Heart right ventricle (tissue), 16 donors: ENCODE measurements around the gene SYT3. TPM values are rescaled to one million over a fixed set of nuclear protein-coding genes. Genes with fewer than 3 reads are reported as not detected.

ENCODE experiments used
- ATAC-seq, 8 donors: fragments of 200-7000 bp; cut with Tn5 transposase; one replicate each; pipeline ENCODE4 v1.9.1; 2020; ENCODE audit warnings: mild to moderate bottlenecking in 8 of 8, moderate library complexity in 8 of 8, moderate number of reproducible peaks in 1 of 8
- DNase-seq, 2 donors: peaks; one replicate each; pipeline ENCODE4 v3.0.0-alpha.2; 2020
- H3K27ac ChIP-seq, 10 donors: fragments of 200-600 bp; sonication (generic) in 2 of 10; one replicate each; pipeline versions ENCODE4 v1.5.0 to v1.8.0; 2020 to 2022; ENCODE audit warnings: mild to moderate bottlenecking in 3 of 10
- H3K27me3 ChIP-seq, 7 donors: fragments of 200-600 bp; one replicate each; pipeline ENCODE4 v1.8.0; 2021 to 2022; ENCODE audit warnings: mild to moderate bottlenecking in 2 of 7
- H3K36me3 ChIP-seq, 9 donors: fragments of 200-600 bp; sonication (generic) in 1 of 9; one replicate each; pipeline versions ENCODE4 v1.5.0 to v1.8.0; 2020 to 2022; ENCODE audit warnings: mild to moderate bottlenecking in 2 of 9
- H3K4me1 ChIP-seq, 9 donors: fragments of 200-600 bp; sonication (generic) in 1 of 9; one replicate each; pipeline versions ENCODE4 v1.5.0 to v1.8.0; 2020 to 2022; ENCODE audit warnings: mild to moderate bottlenecking in 4 of 9
- H3K4me3 ChIP-seq, 10 donors: fragments of 200-600 bp; sonication (generic) in 2 of 10; one replicate each; pipeline versions ENCODE4 v1.5.0 to v1.8.0; 2020 to 2022; ENCODE audit warnings: mild to moderate bottlenecking in 7 of 10, moderate library complexity in 2 of 10
- H3K9me3 ChIP-seq, 11 donors: fragments of 200-600 bp in 10 of 11; sonication (generic) in 2 of 11; one replicate each; pipeline versions ENCODE4 v1.5.0 to v1.8.0; 2013 to 2022; ENCODE audit warnings: mild to moderate bottlenecking in 2 of 11, control low read depth in 1 of 11, moderate library complexity in 1 of 11
- CTCF ChIP-seq, 9 donors: fragments of 200-600 bp; sonication (generic) in 2 of 9; IDR thresholded peaks; one replicate each; pipeline versions ENCODE4 v1.5.0 to v1.8.0; 2021 to 2022; ENCODE audit warnings: antibody characterized with exemption in 9 of 9, mild to moderate bottlenecking in 5 of 9, moderate library complexity in 1 of 9
- WGBS, 2 donors: extraction: QIAGEN DNeasy Blood & Tissue Kit; methylation state at CpG; one replicate each; pipeline ENCODE4 v1.1.7; 2013; ENCODE audit warnings: inconsistent platforms in 1 of 2; 5-methylcytosine and 5-hydroxymethylcytosine counted together
- intact Hi-C, 10 donors: fragments of 100-400 bp; cut with DNase I; formaldehyde crosslinking; loops; one replicate each; pipeline versions ENCODE4 v1.11.1 to v1.14.2; 2022
- polyA plus RNA-seq, 2 donors: library from polyadenylated mRNA; stranded (reverse); fragments of 200-250 nt; gene quantifications; one replicate each; pipeline ENCODE4 v1.2.3, GENCODE V29; 2013
- total RNA-seq, 10 donors: library from RNA; stranded (reverse); fragmentation: NEBNext Ultra II Directional in 3 of 10; extraction: Animal tissue kit (Norgen Biotek cat#: 25700) in 3 of 10; gene quantifications; one replicate each; pipeline versions ENCODE4 v1.2.1 to v1.2.4, GENCODE V29; 2021 to 2023
- donor health status: Arrhythmogenic right ventricular cardiomyopathy.
- donor health status: ischemic (EF 13 %, LVEDD 7.1; RV severe dilation, severe dysfunction).
- donor health status: healthy with polysubstance abuse.
- donor health status: DM: no; HTN: yes; CAD: no.
- donor health status: DM: no; HTN: no; CAD: no.
- donor health status: ischemic (EF 25% LVEDD 6.9; RV normal size, moderate dysfunction).
- donor health status: ischemic (EF 25% LVEDD 5.7; RV mildly dilated, moderate dysfunction).
- donor health status: healthy.
- donor health status: DM: yes; HTN: yes; CAD: no.
- donor health status: Ischemic cardiomyopathy.
- donor health status: ischemic (EF 35%, LVEDD 5.7; RV mildly dilated, moderate dysfunction).
- donor health status: nonischemic (EF 11% LVEDD 7.7; RV severe dilation, severe dysfunction).
- donor health status: DM: yes; HTN: yes; CAD: no.
- donor health status: PGD.
- donor health status: ischemic (EF 29% LVEDD 5.4; RV normal size, mild dysfunction).
- donor health status: nonischemic (EF 23%, LVEDD 6.1; RV moderate dilation, normal function).

Gene SYT3
- total and polyA plus RNA-seq, 12 donors, result 0.04 to 0.49 (median 0.25) TPM; not detected in 8

GRCh38 chr19:50668416-50668815 lies 28.7 kb upstream of the SYT3 start:
- H3K4me1 ChIP-seq, result peaks cover 0 to 12% (median 5%) of the 10 kb centered on the region in 9 donors
- no peak overlapping the region for H3K27ac ChIP-seq
- ATAC-seq (no peak), DNase-seq (no peak)
- H3K4me3 ChIP-seq, result no peak overlapping the region
- intact Hi-C loops, result no loop called here
- WGBS, 2 donors, result 1 to 3% methylated on average over 17 to 49 of the region's 49 CpGs
- H3K9me3 ChIP-seq, result no peaks in the 10 kb centered on the region
- TF ChIP-seq CTCF (IDR thresholded peaks at IDR 0.05), result no peak
- no peaks in the 10 kb centered on the region for H3K36me3 ChIP-seq
- peaks cover 3 to 92% (median 90%) of the 10 kb centered on the region in 7 donors for H3K27me3 ChIP-seq

GRCh38 chr19:50667759-50668231 lies 28.1 kb upstream of the SYT3 start:
- H3K27ac ChIP-seq, result no peak overlapping the region
- peaks cover 3 to 92% (median 84%) of the 10 kb centered on the region in 7 donors for H3K27me3 ChIP-seq
- peaks cover 0 to 12% (median 5%) of the 10 kb centered on the region in 9 donors for H3K4me1 ChIP-seq
- no peaks in the 10 kb centered on the region for H3K36me3 ChIP-seq
- H3K4me3 ChIP-seq, result no peak overlapping the region
- intact Hi-C loops, result no loop called here
- WGBS, 2 donors, result 2 to 3% methylated on average over 37 to 58 of the region's 58 CpGs
- ATAC-seq, result no peak
- no peak for TF ChIP-seq CTCF (IDR thresholded peaks at IDR 0.05)
- H3K9me3 ChIP-seq, result no peaks in the 10 kb centered on the region
- DNase-seq, result no peak

GRCh38 chr19:50667177-50667758 lies 27.6 kb upstream of the SYT3 start:
- TF ChIP-seq CTCF (IDR thresholded peaks at IDR 0.05), result no peak
- no peak overlapping the region for H3K4me3 ChIP-seq
- H3K27ac ChIP-seq, result no peak overlapping the region
- H3K27me3 ChIP-seq, result peaks cover 3 to 93% (median 84%) of the 10 kb centered on the region in 7 donors
- peaks cover 0 to 12% (median 5%) of the 10 kb centered on the region in 9 donors for H3K4me1 ChIP-seq
- intact Hi-C loops, result no loop called here
- H3K9me3 ChIP-seq, result no peaks in the 10 kb centered on the region
- no peaks in the 10 kb centered on the region for H3K36me3 ChIP-seq
- ATAC-seq, result no peak
- DNase-seq, result no peak
- WGBS, 2 donors, result 3% methylated on average over 49 to 56 of the region's 56 CpGs

- H3K4me1 ChIP-seq, result peaks cover 0 to 12% (median 5%) of the 10 kb centered on the region in 9 donors
- no peak for DNase-seq
- ATAC-seq, result peak in 1 of 8 donors; percentile 40
- H3K36me3 ChIP-seq, result no peaks in the 10 kb centered on the region
- intact Hi-C loops, result no loop called here
- H3K27ac ChIP-seq, result no peak overlapping the region
- peaks cover 3 to 93% (median 84%) of the 10 kb centered on the region in 7 donors for H3K27me3 ChIP-seq
- peak overlapping the region in 1 of 10 donors; percentile 5 for H3K4me3 ChIP-seq
- H3K9me3 ChIP-seq, result no peaks in the 10 kb centered on the region
- WGBS, 2 donors, result 13 to 19% methylated on average over 47 of the region's 47 CpGs
- TF ChIP-seq CTCF (IDR thresholded peaks at IDR 0.05), result no peak
Measured at GRCh38 chr19:50666346-50667176, 26.9 kb upstream of the SYT3 start.
